GM21367 (cell line): ENCODE data around the gene SLC2A5.
"Not testable (repeated sequence)": the region's sequence is repeated elsewhere in the genome, so short reads cannot be mapped to it uniquely, and the experiment has no call there.

ENCODE experiments used
- ATAC-seq: cut with Tn5 transposase; IDR thresholded peaks from one replicate; pipeline ENCODE4 v1.9.1; 2021; ENCODE audit not compliant: unreplicated experiment

The SLC2A5 gene

DNA sequence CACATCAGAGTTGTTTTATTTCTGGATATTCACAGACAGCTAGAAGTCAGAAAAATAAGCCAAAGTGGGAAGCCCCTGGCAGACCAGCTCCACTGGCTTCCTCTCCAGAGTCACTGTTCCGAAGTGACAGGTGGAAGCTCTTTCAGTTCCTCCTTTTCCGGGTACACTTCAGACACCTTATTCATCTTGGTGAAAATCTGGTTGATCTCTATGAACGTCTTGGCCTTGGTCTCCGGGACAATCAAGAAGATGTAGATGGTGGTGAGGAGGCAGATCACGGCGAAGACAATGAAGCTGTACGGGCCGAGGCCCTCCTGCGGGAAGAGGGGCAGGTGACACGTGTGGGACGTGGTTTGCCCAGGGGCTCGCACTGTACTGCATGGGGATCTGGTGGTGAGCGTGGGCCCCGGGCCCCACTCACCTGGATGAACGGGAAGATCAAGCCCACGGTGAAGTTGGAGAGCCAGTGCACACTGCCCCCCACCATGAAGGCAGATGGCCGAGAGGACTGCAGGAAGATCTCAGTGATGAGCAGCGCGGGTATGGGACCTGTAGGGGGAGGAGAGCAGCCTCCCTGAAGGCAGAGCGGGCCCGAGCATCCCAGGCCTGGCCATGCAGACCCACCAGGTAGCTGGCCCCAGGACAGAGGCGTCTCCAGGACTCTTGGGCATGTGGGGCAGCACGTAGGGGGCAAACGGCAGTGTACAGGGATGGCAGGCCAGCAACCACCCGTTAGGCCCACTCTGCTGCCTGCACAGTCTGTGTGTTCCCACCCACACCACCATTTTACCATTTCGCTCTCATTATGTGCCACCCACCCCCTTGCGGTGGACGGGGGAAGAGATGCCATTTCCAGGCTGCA lies 31.7 kb downstream of the SLC2A5 start:
- ATAC-seq, result peak; percentile 51

DNA sequence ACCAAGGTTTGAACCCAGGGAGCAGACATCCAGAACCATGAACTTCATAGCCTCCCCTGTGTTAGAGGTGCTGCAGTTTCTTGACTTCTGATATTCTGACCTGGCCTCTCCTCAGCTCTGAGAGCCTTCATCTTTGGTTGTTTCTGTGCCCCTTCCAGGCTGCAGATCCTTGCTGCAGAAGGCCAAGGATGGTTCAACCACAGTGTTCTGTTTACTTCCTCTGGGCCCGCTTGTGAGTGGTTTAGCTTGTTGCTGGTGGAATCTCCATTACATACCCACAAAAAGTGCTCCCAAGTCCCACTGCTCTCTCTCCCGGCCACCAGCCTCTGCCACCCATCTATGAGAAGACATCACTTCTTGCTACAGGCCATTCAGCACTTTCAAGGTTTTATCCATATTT lies 34.2 kb downstream of the SLC2A5 start:
- no peak for ATAC-seq

DNA sequence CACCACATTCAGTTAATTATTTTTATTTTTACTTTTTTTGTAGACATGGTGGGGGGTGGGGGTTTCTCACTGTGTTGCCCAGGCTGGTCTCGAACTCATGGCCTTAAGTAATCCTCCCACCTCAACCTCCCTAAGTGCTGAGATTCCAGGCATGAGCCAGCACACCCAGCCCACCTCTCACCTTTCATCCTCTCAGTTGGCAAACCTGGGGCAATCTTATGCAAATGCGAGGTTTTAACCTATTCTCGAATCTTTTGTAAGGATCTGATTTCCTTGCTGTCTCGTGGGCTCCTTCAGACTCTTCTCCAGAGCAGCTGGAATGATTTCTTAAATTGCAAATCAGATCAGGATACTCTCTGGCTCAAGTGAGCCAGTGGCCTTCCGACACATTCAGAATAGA lies 36.1 kb downstream of the SLC2A5 start:
- ATAC-seq, result no peak

DNA sequence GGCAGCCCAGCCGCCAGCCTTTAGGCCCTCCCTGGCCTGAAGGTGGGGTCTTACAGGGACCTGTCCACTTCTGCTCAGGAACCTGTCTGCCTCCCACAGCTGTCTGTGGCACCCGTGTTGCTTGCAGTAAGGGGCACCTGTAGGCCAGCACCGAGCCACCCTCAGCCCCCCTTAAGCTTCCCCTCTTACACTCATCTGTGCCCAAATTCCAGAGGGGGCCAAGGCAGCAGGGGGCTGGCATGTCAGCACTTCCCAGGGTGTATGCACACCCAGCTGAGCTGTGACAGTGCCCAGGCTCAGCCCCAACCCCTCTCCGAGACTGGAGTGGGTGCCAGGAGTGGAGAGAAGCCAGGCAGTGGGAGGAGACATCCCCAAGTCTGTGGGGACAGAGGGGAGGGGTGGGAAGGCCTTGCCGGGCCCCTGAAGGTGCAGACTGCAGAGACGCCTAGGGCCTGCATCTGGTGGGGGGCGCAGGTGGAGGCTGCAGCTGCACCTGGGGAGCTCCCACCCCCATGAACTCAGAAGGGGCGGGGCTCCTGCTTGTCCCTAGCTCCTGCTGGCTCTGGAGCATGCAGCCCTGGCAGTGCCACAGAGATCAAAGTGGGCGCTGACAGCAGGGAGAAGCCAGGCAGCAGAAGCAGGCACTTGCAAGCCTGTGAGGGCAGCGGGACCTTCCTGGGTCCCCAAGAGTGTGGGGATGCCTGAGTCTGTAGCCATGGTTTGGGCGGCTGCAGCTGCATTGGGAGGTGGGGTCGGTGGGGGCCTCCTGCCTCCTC lies 37.8 kb downstream of the SLC2A5 start:
- ATAC-seq, result no peak

DNA sequence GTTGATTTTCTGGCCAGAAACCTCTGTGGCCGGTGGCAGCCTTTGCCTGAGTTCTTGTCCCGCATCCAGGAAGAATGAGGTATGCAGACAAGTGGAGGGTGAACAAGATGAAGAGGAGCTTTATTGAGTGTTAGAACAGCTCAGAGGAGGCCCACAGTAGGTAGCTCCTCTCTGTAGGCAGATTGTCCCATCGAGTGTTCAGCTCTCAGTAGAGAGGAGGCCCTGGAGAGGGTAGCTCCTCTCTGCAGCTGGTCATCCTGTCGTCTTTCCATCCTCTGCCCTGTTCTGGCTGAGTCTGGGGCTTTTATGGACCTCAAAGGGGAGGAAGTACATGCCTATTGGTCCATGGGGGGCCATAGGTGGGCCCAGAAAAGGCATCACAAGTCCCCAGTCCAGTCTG lies 38.4 kb downstream of the SLC2A5 start:
- not testable (repeated sequence) for ATAC-seq

DNA sequence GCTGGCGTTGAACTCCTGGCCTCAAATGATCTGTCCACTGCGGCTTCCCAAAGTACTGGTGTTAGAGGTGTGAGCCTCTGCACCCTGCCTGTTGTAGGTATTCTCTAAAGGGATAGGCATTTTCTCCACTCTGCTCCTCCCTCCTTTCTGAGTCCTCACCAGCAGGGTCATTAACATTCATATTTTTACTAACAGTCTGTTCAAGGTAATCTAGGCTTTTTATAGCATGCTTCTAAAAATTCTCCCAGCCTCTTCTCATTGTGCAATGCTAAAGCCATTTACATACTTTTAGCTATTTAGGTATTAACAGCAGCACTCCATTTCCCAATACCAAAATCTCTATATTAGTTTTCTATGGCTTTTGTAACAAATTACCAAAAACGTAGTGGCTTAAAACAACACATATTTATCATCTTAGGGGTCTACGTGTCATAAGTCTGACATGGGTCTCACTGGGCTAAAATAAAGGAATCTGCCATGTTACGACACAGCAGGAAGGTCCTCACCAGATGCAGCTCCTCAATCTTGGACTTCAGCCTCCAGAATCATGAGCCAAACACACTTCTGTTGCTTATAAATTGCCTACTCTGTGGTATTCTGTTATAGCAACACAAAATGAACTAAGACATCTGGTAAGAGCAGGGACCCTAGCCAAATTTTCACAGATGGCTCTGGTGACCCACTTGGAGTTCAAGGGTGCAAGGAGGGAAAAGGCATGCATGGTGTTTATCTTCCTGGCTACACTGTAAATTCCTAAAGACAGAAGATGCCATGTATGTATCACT lies 40.3 kb downstream of the SLC2A5 start:
- ATAC-seq, result no peak

DNA sequence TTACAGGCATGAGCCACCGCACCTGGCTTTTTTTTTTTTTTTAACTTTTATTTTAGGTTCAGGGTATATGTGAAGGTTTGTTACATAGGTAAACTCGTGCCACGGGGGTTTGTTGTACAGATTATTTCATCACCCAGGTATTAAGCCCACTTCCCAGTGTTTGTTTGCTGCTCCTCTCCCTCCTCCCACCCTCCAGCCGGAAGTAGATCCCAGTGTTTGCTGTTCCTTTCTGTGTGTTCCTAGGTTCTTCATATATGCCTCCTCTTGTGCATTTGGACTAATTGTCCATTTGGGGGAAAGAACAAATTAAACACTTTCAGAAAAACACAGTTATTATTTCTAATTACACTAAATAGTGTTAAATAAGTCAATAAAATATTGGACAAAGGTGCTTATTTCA lies 42.1 kb downstream of the SLC2A5 start:
- no peak for ATAC-seq

DNA sequence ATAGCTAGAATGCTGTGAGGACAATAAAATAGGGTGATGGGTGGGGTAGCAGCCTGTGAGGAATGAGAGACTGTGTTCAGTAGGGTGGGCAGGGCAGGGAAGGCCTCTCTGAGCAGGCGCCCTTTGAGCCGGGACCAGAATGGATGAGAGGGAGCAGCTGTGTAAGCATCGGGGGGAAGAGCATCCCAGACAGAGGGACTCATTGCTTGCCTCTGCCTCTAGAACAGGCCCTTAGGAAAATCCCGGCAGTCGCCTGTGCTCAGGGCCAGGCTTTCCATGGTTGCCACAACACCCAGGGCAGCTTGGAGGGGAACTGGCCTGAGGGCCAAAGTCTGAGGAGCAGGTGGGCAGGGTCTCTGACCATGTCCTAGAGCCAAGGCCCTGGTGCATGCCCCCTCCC lies 44.0 kb downstream of the SLC2A5 start:
- no peak for ATAC-seq

DNA sequence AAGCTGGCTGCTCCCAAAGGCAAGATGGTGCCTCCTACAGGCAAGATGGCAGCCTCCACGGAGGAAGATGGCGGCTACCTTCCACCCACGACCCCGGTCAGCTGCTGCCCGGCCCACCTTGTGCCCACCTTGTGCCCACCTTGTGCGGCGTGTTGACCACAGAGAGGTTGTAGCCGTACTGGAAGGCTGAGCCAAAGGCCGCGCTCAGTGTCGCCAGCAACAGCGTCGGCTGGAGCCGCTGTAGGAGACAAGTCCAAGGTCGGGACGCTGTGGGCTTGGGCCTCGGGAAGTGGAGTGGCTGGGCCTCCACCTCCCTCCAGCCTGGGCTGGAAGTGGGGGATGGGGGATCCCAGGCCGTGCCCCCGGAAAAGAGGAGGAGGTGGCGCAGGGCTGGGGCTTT lies 44.6 kb downstream of the SLC2A5 start:
- ATAC-seq, result no peak

DNA sequence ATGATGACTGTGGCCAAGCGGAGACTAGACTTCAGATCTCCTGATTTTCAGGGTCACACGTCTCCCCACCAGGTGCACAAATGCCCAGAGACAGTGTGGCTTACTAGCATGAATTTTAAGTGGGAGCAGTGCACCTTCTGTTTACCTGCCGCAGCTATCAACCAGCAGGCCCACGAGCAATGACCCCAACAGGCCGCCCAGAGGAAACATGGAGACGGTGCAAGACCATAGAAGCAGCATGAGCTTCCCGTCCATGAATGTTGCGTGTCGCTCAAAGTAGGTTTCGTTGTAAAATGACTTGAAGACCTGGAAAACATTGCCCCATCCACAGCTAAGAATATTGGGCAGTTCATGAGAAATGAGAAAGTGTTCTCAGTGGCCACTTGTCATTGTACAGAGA lies 46.7 kb downstream of the SLC2A5 start:
- ATAC-seq, result no peak

DNA sequence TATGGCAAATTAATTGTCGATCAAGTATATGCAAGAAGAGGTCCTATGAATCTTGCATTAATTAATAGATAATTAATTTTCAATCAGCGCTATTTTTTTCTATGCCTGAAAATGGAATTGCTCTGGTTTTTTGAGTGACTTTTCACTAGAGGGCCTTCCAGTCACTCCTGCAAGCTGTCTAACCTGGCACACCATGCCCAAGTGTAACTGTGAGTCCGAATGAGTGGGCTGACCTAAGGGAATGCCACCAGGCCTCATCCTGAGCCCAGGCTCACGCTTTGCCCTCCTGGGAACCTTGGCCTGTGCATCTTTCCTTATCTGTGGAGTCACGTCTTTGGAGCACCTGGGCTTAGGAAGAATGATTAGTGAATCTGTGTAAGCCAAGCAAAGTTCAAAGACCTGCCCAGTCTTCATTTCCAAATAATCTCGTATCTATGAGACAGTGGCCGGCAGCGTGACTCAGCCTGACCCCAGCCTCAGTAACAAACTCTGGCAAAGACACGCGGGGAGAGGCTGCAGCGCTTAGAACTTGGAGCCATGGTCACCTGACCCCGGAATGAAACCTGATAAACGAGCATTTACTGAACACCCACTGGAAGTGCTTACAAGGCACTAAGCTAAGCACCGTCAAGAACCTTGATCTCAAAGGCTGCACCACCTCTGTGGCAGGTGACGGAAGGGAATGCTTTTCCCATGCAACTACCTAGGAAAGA lies 47.3 kb downstream of the SLC2A5 start:
- not testable (repeated sequence) for ATAC-seq

DNA sequence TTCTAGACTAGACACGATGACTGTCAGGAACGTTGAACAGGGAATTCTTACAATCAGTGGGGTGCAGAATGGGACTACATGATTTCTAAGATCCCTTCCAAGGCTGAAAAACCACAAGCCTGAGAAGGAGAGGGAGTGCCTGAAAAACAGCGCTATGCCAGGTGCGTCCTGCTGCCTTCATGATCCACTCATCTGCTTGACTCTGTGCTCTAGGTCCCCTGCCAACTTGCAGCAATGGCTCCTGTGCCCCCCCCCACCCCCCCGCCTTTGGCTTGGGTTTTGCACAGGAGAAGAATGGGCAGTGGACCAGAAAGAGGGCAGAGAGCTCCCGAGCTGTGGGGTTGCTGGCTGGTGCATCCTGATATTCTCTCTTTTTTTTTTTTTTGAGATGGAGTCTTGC lies 49.1 kb downstream of the SLC2A5 start:
- ATAC-seq, result no peak

DNA sequence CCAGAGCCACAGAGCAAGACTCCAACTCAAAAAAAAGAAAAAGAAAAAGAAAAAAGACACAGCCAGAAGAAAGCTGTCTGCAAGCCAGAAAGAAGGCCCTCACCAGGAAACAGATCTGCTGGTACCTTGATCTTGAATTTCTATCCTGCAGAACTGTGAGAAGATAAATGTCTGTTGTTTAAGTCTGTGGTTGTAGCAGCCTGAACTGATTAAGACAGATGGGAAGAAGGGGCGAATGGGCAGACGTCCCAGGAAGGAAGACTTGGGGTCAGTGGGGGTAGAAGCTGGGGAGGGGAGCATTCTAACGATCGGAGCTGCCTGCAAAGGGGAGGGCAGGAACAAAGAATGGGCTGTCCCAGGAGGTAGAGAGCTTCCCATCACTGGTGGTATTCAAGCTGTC lies 49.5 kb downstream of the SLC2A5 start:
- no peak for ATAC-seq

DNA sequence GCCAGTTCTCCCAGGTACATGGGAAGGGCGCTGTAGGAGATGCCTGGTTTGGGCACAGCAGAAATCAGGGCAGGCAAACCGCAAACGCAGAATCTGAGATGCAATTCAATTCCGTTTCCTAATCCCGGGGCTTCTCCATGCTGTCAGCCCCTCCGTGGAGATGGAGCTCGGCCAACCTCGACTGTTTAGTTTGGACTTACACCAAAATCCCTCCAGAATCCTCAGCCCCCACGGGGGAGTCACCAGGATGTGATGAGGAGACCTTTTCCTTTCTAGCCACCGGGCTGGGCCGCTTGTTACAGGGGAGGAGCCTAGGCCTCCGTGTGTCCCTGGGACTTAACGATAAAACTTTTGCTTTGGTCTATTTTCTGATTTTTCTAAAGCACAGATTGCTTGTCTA lies 51.1 kb downstream of the SLC2A5 start:
- ATAC-seq, result no peak

DNA sequence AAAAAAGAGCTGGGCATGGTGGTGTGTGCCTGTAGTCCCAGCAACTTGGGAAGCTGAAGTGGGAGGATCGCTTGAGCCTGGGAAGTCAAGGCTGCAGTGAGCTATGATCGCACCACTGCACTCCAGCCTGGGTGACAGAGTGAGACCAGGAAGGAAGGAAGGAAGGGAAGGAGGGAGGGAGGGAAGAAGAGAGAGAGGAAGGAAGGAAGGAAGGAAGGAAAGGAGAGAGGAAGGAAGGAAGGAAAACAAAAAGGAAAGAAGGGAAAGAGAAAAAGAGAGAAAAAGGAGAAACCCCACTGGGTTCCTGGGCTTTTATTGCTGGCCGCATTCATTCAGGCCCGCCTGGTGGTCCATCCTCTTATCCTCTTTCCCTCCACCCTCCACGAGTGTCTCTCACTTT lies 53.0 kb downstream of the SLC2A5 start:
- ATAC-seq, result no peak

DNA sequence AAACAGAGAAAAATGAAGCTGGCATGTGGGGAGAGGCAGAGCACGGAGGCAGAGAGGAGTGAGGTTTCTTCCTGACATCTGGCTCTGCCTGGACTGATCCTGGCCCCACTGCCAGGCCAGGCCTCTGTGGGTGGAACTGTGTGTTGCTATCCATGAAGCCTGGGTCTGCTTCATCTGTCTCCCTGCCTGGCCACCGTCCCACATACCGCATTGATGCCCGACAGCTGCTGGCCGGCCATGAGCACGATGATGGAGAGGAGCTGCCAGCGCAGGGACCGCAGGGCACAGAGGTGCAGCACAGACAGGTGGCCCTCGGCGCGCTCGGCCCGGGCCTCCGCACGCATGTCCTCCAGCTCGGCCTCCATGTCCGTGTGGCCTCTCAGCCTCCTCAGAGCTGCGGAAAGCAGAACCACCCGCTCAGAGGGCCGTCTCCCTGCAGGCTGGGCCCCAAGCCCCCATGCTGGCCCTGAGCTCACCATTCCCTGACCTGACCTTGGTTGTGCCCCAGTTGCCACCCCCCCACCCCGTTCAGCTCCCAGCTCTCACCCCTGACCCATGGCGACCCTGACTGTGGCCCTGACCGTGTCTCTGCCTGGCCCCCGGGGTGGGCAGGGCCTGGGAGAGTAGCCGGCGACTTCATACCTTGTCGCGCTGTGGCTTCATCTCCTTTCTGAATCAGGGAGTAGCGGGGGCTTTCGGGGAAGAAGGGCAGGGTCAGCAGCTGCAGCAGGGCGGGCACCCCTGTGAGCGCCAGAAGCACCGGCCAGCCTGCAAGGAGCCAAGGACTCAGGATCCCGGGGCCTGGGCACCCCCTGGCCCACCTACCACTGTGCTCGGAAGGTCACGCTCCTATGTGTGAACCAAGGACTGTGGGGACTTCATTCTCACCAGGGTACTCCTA lies 54.7 kb downstream of the SLC2A5 start:
- ATAC-seq, result no peak

DNA sequence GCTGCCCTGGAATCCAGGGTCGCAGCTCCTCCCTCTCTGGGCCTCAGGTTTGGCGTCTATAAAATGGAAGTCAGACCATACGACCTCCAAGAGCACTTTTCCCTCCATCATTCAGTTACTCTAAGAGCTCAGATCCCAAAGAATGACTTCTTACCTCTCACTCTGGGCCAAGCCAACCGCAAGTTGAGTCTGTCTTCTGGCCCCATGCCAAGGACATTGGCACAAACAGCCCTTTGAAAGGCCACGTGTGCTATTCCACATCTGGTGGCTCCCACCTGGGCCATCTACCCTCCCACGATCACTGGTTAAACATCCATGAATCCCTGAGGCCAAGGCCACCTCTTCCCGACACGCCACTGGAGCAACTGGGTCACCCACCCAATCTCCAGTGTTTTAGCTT lies 55.6 kb downstream of the SLC2A5 start:
- no peak for ATAC-seq

DNA sequence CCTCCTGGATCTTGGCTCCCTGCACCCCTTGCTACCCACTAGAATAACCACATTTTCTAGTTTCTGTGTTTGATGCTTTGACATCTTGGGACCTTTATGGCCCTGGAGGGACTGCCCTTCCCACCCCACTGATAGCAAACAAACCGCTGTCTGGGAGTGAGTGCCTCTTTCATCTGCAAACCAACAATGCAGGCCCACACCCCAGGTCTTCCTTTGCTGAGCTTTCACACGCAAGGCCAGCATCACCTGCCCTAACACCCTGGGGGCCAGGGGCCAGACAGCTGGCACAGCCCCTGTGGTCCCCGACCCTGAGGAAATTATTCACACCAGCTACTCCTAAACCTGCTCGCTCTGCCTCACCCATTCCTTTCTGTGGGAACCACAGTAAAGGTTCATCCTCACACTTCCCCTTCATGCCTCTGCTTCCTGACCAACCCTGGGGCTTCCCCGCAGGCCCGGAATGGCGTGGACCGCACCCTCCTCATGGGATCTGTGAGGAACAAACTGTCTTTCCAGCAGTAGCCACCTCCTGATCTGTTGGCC lies 58.6 kb downstream of the SLC2A5 start:
- no peak for ATAC-seq

DNA sequence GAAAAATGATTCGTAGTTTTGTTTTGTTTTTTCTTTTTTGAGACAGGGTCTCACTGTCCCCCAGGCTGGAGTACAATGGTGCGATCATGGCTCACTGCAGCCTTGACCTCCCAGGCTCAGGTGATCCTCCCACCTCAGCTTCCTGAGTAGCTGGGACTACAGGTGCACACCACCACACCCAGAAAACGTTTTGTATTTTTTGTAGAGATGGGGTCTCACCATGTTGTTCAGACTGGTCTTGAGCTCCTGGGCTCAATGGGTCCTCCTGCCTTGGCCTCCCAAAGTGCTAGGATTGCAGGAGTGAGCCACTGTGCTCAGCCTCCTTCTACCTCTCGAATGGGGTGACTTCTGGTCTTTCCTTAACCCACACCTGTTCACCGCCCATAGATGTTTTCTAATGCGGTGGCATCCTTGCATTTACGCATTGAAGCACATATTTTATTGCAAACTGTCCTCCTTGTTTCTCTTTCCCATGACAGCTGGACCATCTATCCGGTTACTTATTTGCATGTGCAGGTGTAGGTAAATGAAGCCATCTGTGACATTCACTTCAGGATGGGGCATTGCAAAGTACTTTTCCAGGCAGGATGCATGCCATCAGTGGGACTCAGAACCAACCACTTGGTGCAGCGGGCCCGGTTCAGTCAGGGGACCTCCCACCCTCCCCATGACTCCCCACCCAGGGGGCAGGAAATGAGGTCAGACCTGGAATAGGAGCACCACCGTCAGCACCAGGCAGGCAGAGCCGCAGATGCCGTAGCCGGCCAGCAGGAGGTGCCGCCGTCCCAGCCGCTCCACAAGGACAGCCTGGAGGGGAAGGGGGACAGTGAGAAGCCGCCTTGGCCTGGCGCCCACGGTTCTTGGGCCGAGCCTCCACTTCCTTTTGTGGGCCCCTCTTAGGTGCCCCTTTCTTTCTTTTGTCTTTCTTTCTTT lies 59.7 kb downstream of the SLC2A5 start:
- ATAC-seq, result no peak
